OCI-LY1 (cell line): ENCODE measurements around the gene SIRT4.

ENCODE experiments used
- H2AFZ ChIP-seq: fragments of 200-600 bp; sonication (generic), shearing (Covaris generic); 2 replicates; pipeline ENCODE4 v1.6.0; 2014; ENCODE audit warnings: antibody characterized with exemption, mild to moderate bottlenecking, low read length
- H3F3A ChIP-seq: fragments of 200-600 bp; sonication (generic), shearing (Covaris generic); 2 replicates; pipeline ENCODE4 v1.6.0; 2014; ENCODE audit warnings: mild to moderate bottlenecking, antibody characterized with exemption, low read length, moderate library complexity; ENCODE audit not compliant: insufficient read depth
- H3K27ac ChIP-seq: fragments of 200-600 bp; sonication (generic); 2 replicates; pipeline ENCODE4 v1.5.1; 2014; ENCODE audit warnings: low read length, mixed run types, mild to moderate bottlenecking, low read depth; ENCODE audit not compliant: poor library complexity, severe bottlenecking
- H3K27me3 ChIP-seq: fragments of 200-600 bp; sonication (generic); 2 replicates; pipeline ENCODE4 v1.6.0; 2014; ENCODE audit warnings: antibody characterized with exemption, mild to moderate bottlenecking, low read length, moderate library complexity; ENCODE audit not compliant: insufficient read depth
- H3K36me3 ChIP-seq: fragments of 200-600 bp; sonication (generic); 2 replicates; pipeline ENCODE4 v1.6.1; 2014; ENCODE audit warnings: mild to moderate bottlenecking, antibody characterized with exemption, low read length, moderate library complexity, mixed read lengths; ENCODE audit not compliant: insufficient read depth
- H3K4me1 ChIP-seq: fragments of 200-600 bp; sonication (generic); 2 replicates; pipeline ENCODE4 v1.5.1; 2014; ENCODE audit warnings: mild to moderate bottlenecking, low read length, moderate library complexity; ENCODE audit not compliant: insufficient read depth, severe bottlenecking
- H3K4me2 ChIP-seq: fragments of 200-600 bp; sonication (generic), shearing (Covaris generic); 2 replicates; pipeline ENCODE4 v1.6.1; 2014; ENCODE audit warnings: low read length
- H3K4me3 ChIP-seq: fragments of 200-600 bp; sonication (generic); 2 replicates; pipeline ENCODE4 v1.5.1; 2014; ENCODE audit warnings: low read length, low read depth, mild to moderate bottlenecking, mixed read lengths; ENCODE audit not compliant: poor library complexity, severe bottlenecking
- H3K79me2 ChIP-seq: fragments of 200-600 bp; shearing (Covaris generic); 2 replicates; pipeline ENCODE4 v1.6.1; 2016; ENCODE audit warnings: mixed run types, low read length, mixed read lengths; ENCODE audit not compliant: insufficient read depth
- H3K9ac ChIP-seq: fragments of 200-600 bp; sonication (generic), shearing (Covaris generic); 2 replicates; pipeline ENCODE4 v1.6.1; 2014; ENCODE audit warnings: mild to moderate bottlenecking, low read length, mixed read lengths
- H3K9me2 ChIP-seq: fragments of 200-600 bp; sonication (generic), shearing (Covaris generic); 2 replicates; pipeline ENCODE4 v1.6.1; 2014; ENCODE audit warnings: low read depth, mild to moderate bottlenecking, low read length, mixed read lengths
- H3K9me3 ChIP-seq: fragments of 200-600 bp; shearing (Covaris generic); 2 replicates; pipeline ENCODE4 v1.6.1; 2014; ENCODE audit warnings: low read length, mixed read lengths
- H4K20me1 ChIP-seq: fragments of 200-600 bp; sonication (generic), shearing (Covaris generic); 2 replicates; pipeline ENCODE4 v1.6.0; 2016; ENCODE audit warnings: mild to moderate bottlenecking, low read length; ENCODE audit not compliant: insufficient read depth
- CTCF ChIP-seq: fragments of 200-600 bp; sonication (generic), shearing (Covaris generic); IDR thresholded peaks from 2 replicates; pipeline ENCODE4 v1.5.1; 2017; ENCODE audit warnings: mild to moderate bottlenecking, antibody characterized with exemption, low read length, moderate library complexity, mixed read lengths
- EZH2 ChIP-seq: fragments of 200-600 bp; sonication (generic), shearing (Covaris generic); IDR thresholded peaks from 2 replicates; pipeline ENCODE4 v1.8.0; 2017; ENCODE audit warnings: borderline replicate concordance, mixed run types, mild to moderate bottlenecking, antibody characterized with exemption, low read length, moderate library complexity, mixed read lengths

The SIRT4 gene

GRCh38 chr12:120276734-120277133 is 25.4 kb upstream of the SIRT4 start:
- Histone ChIP-seq H3K79me2 (no peaks in the 10 kb centered on the region), H2AFZ (no peak overlapping the region), H4K20me1 (no peaks in the 10 kb centered on the region), H3K9ac (no peak overlapping the region), H3K27me3 (no peaks in the 10 kb centered on the region; the same call in 1 of the 2 replicates), H3K27ac (no peak overlapping the region), H3K4me3 (no peak overlapping the region), H3K4me2 (no peak overlapping the region), H3K9me2 (no peaks in the 10 kb centered on the region), H3F3A (no peaks in the 10 kb centered on the region), H3K4me1 (no peaks in the 10 kb centered on the region), H3K9me3 (peaks cover 4% of the 10 kb centered on the region), H3K36me3 (no peaks in the 10 kb centered on the region; the same call in 1 of the 2 replicates)
- TF ChIP-seq EZH2 (no peak), CTCF (no peak)

- Histone ChIP-seq H3K27ac (no peak overlapping the region), H3K9ac (no peak overlapping the region), H3K9me2 (no peaks in the 10 kb centered on the region), H3K4me3 (no peak overlapping the region), H3K36me3 (no peaks in the 10 kb centered on the region; the same call in 1 of the 2 replicates), H3K79me2 (no peaks in the 10 kb centered on the region), H3K27me3 (no peaks in the 10 kb centered on the region; the same call in 1 of the 2 replicates), H3F3A (no peaks in the 10 kb centered on the region), H3K4me2 (no peak overlapping the region), H3K4me1 (no peaks in the 10 kb centered on the region), H4K20me1 (no peaks in the 10 kb centered on the region), H3K9me3 (peaks cover 4% of the 10 kb centered on the region), H2AFZ (no peak overlapping the region)
- TF ChIP-seq EZH2, result no peak
- no peak for TF ChIP-seq CTCF
Observed at GRCh38 chr12:120278137-120279069, 23.7 kb upstream of the SIRT4 start.

DNA sequence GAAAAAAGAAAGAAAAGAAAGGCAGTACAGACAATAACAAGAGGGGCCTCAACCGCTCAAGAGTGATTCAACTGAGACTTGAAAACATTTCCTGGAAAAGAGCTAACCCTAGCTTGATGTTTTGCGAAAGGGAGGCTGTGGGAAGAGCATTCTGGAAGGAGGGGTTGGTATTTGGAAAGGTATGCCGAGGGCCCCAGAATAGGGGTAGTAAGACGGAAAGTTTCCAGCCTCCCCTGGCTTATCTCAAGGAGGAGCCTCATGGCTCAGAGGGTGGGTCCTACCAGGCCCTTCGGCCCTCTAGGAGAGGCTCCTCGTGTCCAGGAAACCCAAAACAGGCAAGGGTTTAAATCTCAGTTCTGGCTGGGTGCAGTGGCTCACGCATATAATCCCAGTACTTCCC is 18.8 kb upstream of the SIRT4 start:
- Histone ChIP-seq H3K27ac (no peak overlapping the region), H3K36me3 (no peaks in the 10 kb centered on the region), H4K20me1 (no peaks in the 10 kb centered on the region), H3K4me1 (no peaks in the 10 kb centered on the region), H3K9me3 (peaks cover 4% of the 10 kb centered on the region), H3K27me3 (no peaks in the 10 kb centered on the region), H3K9ac (no peak overlapping the region), H3K9me2 (no peaks in the 10 kb centered on the region), H3K4me3 (no peak overlapping the region), H3K4me2 (no peak overlapping the region), H3F3A (no peaks in the 10 kb centered on the region), H3K79me2 (no peaks in the 10 kb centered on the region), H2AFZ (no peak overlapping the region)
- TF ChIP-seq EZH2 (no peak), CTCF (no peak)
